Kidney (tissue), 14 donors: ENCODE results near the gene RAC2. TPM values are rescaled to one million over a fixed set of nuclear protein-coding genes. Genes with fewer than 3 reads are reported as not detected.

ENCODE experiments used
- DNase-seq, 5 donors: peaks; one replicate each; pipeline ENCODE4 v3.0.0-alpha.2; 2013 to 2020
- FAIRE-seq: peaks from 2 replicates; lab custom pipeline; 2012; peaks lifted over from hg19 to GRCh38; lab: Jason Lieb, UNC
- H3K27ac ChIP-seq, 2 donors: one replicate each; pipeline ENCODE4 v1.7.0; 2013; ENCODE audit warnings: low read depth in 2 of 2, low read length in 2 of 2, inconsistent platforms in 1 of 2
- H3K27me3 ChIP-seq: one replicate; pipeline ENCODE4 v1.7.1; 2013; ENCODE audit warnings: low read length, inconsistent platforms; ENCODE audit not compliant: control insufficient read depth, insufficient read depth
- H3K36me3 ChIP-seq, 3 donors: one replicate each; pipeline versions ENCODE4 v1.7.0 to v1.7.1; 2013; ENCODE audit warnings: low read length in 3 of 3, control low read depth in 1 of 3, inconsistent platforms in 1 of 3; ENCODE audit not compliant: insufficient read depth in 3 of 3, control insufficient read depth in 2 of 3
- H3K4me1 ChIP-seq, 3 donors: one replicate each; pipeline versions ENCODE4 v1.7.0 to v1.7.1; 2013; ENCODE audit warnings: low read length in 3 of 3, inconsistent platforms in 1 of 3, low read depth in 1 of 3; ENCODE audit not compliant: control insufficient read depth in 2 of 3, insufficient read depth in 2 of 3
- H3K4me3 ChIP-seq, 3 donors: one replicate each; pipeline versions ENCODE4 v1.7.0 to v1.8.1; 2013; ENCODE audit warnings: low read length in 3 of 3, control low read depth in 1 of 3, inconsistent platforms in 1 of 3
- H3K9ac ChIP-seq, 3 donors: one replicate each; pipeline versions ENCODE4 v1.7.0 to v1.7.1; 2013; ENCODE audit warnings: low read length in 3 of 3, control low read depth in 1 of 3, inconsistent platforms in 1 of 3
- H3K9me3 ChIP-seq, 3 donors: one replicate each; pipeline versions ENCODE4 v1.7.0 to v1.7.1; 2013; ENCODE audit warnings: low read length in 3 of 3, control low read depth in 1 of 3, inconsistent platforms in 1 of 3; ENCODE audit not compliant: control insufficient read depth in 2 of 3, insufficient read depth in 1 of 3
- CTCF ChIP-seq: IDR thresholded peaks from 3 replicates; pipeline ENCODE4 v1.5.1; 2012; ENCODE audit warnings: mild to moderate bottlenecking, moderate library complexity, borderline replicate concordance; ENCODE audit not compliant: insufficient read depth; ENCODE audit errors: extremely low read depth
- intact Hi-C: fragments of 100-400 bp; cut with DNase I; formaldehyde crosslinking; loops from one replicate; pipeline ENCODE4 v1.11.1; 2022
- polyA plus RNA-seq: library from polyadenylated mRNA; stranded (reverse); fragments of 350-450 nt; fragmentation: Illumina TruSeq; extraction: RNeasy Lipid Tissue Mini Kit (QIAGEN cat#74804); gene quantifications from one replicate; pipeline ENCODE4 v1.2.3, GENCODE V29; 2014; ENCODE audit warnings: low read depth, low replicate concordance; ENCODE audit not compliant: insufficient read depth
- total RNA-seq: library from RNA; stranded (reverse); fragmentation: NEBNext Ultra II Directional; extraction: Animal tissue kit (Norgen Biotek cat#: 25700); gene quantifications from one replicate; pipeline ENCODE4 v1.2.1, GENCODE V29; 2021
- donor health status: control.
- donor health status: control.
- donor health status: control.
- donor health status: control.
- donor health status: control.
- donor health status: DM: yes; HTN: yes; CAD: no.
- donor health status: Normal renal cell carcinoma (clear cell type).

Gene RAC2
- total and polyA plus RNA-seq, 2 donors from 2014 or later, result 4.5 to 38.6 TPM

GRCh38 chr22:37245740-37246139 lies 1.7 kb upstream of the RAC2 start:
- no peak for TF ChIP-seq CTCF
- DNase-seq, result no peak
- Histone ChIP-seq H3K4me3 (no peak overlapping the region), H3K36me3 (no peaks in the 10 kb centered on the region), H3K27me3 (no peaks in the 10 kb centered on the region), H3K9me3 (no peaks in the 10 kb centered on the region), H3K4me1 (no peaks in the 10 kb centered on the region), H3K27ac (no peak overlapping the region), H3K9ac (no peak overlapping the region)
- FAIRE-seq, result no peak
- intact Hi-C loops, result no loop called here

GRCh38 chr22:37244922-37245722 lies 1.1 kb upstream of the RAC2 start:
- H3K9me3 ChIP-seq, result no peaks in the 10 kb centered on the region
- H3K4me3 ChIP-seq, result no peak overlapping the region
- no peak for FAIRE-seq
- intact Hi-C loops, result no loop called here
- DNase-seq, result peak in 2 of 5 donors; percentile 33 to 60
- H3K9ac ChIP-seq, result no peak overlapping the region
- H3K27ac ChIP-seq, result no peak overlapping the region
- no peaks in the 10 kb centered on the region for H3K36me3 ChIP-seq
- H3K27me3 ChIP-seq, result no peaks in the 10 kb centered on the region
- TF ChIP-seq CTCF, result no peak
- no peaks in the 10 kb centered on the region for H3K4me1 ChIP-seq

GRCh38 chr22:37243402-37244113 lies 511 bp downstream of the RAC2 start:
- DNase-seq (peak in 1 of 5 donors; percentile 38), FAIRE-seq (no peak)
- no peaks in the 10 kb centered on the region for H3K27me3 ChIP-seq
- intact Hi-C loops, result no loop called here
- no peak for TF ChIP-seq CTCF
- H3K4me1 ChIP-seq, result no peaks in the 10 kb centered on the region
- no peak overlapping the region for H3K9ac ChIP-seq
- H3K36me3 ChIP-seq, result no peaks in the 10 kb centered on the region
- no peak overlapping the region for H3K27ac ChIP-seq
- peak overlapping the region in 1 of 3 donors; percentile 52 for H3K4me3 ChIP-seq
- H3K9me3 ChIP-seq, result no peaks in the 10 kb centered on the region
